K562 (cell line): ENCODE data around the gene RSRP1. TPM values are rescaled to one million over a fixed set of nuclear protein-coding genes. Genes with fewer than 3 reads are reported as not detected.

Experiments
- ADNP ChIP-seq: fragments of 200-800 bp; sonication (Bioruptor generic); IDR thresholded peaks from 2 replicates; pipeline ENCODE4 v1.6.1; 2016; ENCODE audit warnings: missing genetic modification characterization, missing compliant biosample characterization
- BCLAF1 ChIP-seq, 2 experiments: fragments of 450-650 bp in 1 of 2; IDR thresholded peaks; 2 replicates each; pipeline ENCODE4 v1.6.1; 2011 to 2017; ENCODE audit warnings: low read depth in 2 of 2, antibody characterized with exemption in 1 of 2, borderline replicate concordance in 1 of 2, low read length in 1 of 2, mild to moderate bottlenecking in 1 of 2, mixed read lengths in 1 of 2; ENCODE audit not compliant: control insufficient read depth in 1 of 2
- BDP1 ChIP-seq: IDR thresholded peaks from 3 replicates; pipeline ENCODE4 v1.6.1; 2011; ENCODE audit not compliant: insufficient read length, insufficient read depth
- EWSR1 ChIP-seq: fragments of 450-650 bp; IDR thresholded peaks from 2 replicates; pipeline ENCODE4 v1.6.1; 2018; ENCODE audit warnings: borderline replicate concordance, mild to moderate bottlenecking, low read depth, moderate library complexity; ENCODE audit not compliant: partially characterized antibody
- EZH2 ChIP-seq: IDR thresholded peaks from 2 replicates; pipeline ENCODE4 v1.6.1; 2012; ENCODE audit warnings: low read depth, mild to moderate bottlenecking, inconsistent platforms, low read length, borderline replicate concordance
- FOXM1 ChIP-seq, 2 experiments: fragments of 450-650 bp in 1 of 2; sonication (generic) in 1 of 2; formaldehyde crosslinking in 1 of 2; IDR thresholded peaks; 2 replicates each; pipeline versions ENCODE4 v1.6.1 to v1.9.0; 2017 to 2022; ENCODE audit warnings: low read depth in 2 of 2, mild to moderate bottlenecking in 2 of 2, missing genetic modification reagents in 1 of 2, moderate library complexity in 1 of 2
- HEY1 ChIP-seq: fragments of 250-450 bp; sonication (Bioruptor Pico); IDR thresholded peaks from 2 replicates; pipeline ENCODE4 v1.5.0; 2020; ENCODE audit warnings: mild to moderate bottlenecking, moderate library complexity, borderline replicate concordance
- L3MBTL2 ChIP-seq: fragments of 450-650 bp; IDR thresholded peaks from 2 replicates; pipeline ENCODE4 v1.6.1; 2016; ENCODE audit warnings: mild to moderate bottlenecking, moderate library complexity
- MECOM ChIP-seq: fragments of 250-450 bp; sonication (Bioruptor Pico); IDR thresholded peaks from 2 replicates; pipeline ENCODE4 v1.8.0; 2022; ENCODE audit warnings: inconsistent platforms
- NFRKB ChIP-seq: fragments of 450-650 bp; IDR thresholded peaks from 2 replicates; pipeline ENCODE4 v1.6.1; 2016; ENCODE audit warnings: low read depth
- SRF ChIP-seq, 2 experiments: fragments of 250-450, 450-650 bp in 1 of 2; sonication (Bioruptor Pico) in 1 of 2; sonication (generic) in 1 of 2; formaldehyde crosslinking; IDR thresholded peaks; 2 replicates each; pipeline versions ENCODE4 v1.5.0 to v1.5.1; 2020 to 2022; ENCODE audit warnings: mild to moderate bottlenecking in 1 of 2, missing genetic modification reagents in 1 of 2
- USF2 ChIP-seq: sonication (generic); formaldehyde crosslinking; IDR thresholded peaks from 2 replicates; pipeline ENCODE4 v1.5.0; 2020; ENCODE audit warnings: missing genetic modification reagents
- ZFPM2 ChIP-seq: fragments of 250-450 bp; sonication (Bioruptor Pico); IDR thresholded peaks from 2 replicates; pipeline ENCODE4 v1.5.1; 2022; ENCODE audit warnings: mild to moderate bottlenecking
- ZNF639 ChIP-seq, 2 experiments: fragments of 200-800 bp in 1 of 2; sonication (Bioruptor generic) in 1 of 2; sonication (generic) in 1 of 2; formaldehyde crosslinking in 1 of 2; IDR thresholded peaks in 1 of 2; conservative IDR thresholded peaks in 1 of 2; 2 replicates each; pipeline versions ENCODE4 v1.5.0 to v1.6.1; 2016 to 2020; ENCODE audit warnings: missing compliant biosample characterization in 1 of 2, missing genetic modification characterization in 1 of 2, missing genetic modification reagents in 1 of 2
- ZNF668 ChIP-seq: fragments of 250-450 bp; sonication (Bioruptor Pico); IDR thresholded peaks from 2 replicates; pipeline ENCODE4 v1.8.0; 2022; ENCODE audit warnings: mild to moderate bottlenecking, inconsistent platforms
- polyA plus RNA-seq, 8 experiments: library from polyadenylated mRNA; depleted of rRNA in 4 of 8; stranded (reverse) in 5 of 8; unstranded in 3 of 8; fragments of >200 nt; fragmentation: Nextera tagmentation in 2 of 8; fragmentation: Illumina TruSeq in 1 of 8; extraction: Ambion mirVana in 2 of 8; extraction: Trizol in 1 of 8; gene quantifications; 2 replicates each; pipeline versions ENCODE4 v1.2.1 to v1.2.3, GENCODE V29; 2011 to 2014; ENCODE audit warnings: inconsistent platforms in 1 of 8, missing spikeins in 1 of 8
- total RNA-seq, 7 experiments: library from RNA; depleted of rRNA in 6 of 7; stranded (reverse); fragments of >200 nt in 6 of 7; fragmentation: Illumina TruSeq in 2 of 7; extraction: Trizol in 2 of 7; gene quantifications; 2 replicates each; pipeline versions ENCODE4 v1.2.1 to v1.2.3, GENCODE V29; 2011 to 2021; ENCODE audit warnings: low replicate concordance in 1 of 7
- TF ChIP-seq, protein P1 (sequence below), 2 experiments: fragments of 150-350 bp in 1 of 2; IDR thresholded peaks; 2 replicates each; pipeline ENCODE4 v1.6.1; 2012 to 2016; ENCODE audit warnings: low read depth in 2 of 2, low read length in 2 of 2, mild to moderate bottlenecking in 1 of 2, moderate library complexity in 1 of 2

RSRP1 gene
- total and polyA plus RNA-seq, 9 of the 15 experiments (the other 6 are each of a cell fraction or from before 2014, with no cell fraction given) = 27.2 to 283 (median 146) TPM

DNA sequence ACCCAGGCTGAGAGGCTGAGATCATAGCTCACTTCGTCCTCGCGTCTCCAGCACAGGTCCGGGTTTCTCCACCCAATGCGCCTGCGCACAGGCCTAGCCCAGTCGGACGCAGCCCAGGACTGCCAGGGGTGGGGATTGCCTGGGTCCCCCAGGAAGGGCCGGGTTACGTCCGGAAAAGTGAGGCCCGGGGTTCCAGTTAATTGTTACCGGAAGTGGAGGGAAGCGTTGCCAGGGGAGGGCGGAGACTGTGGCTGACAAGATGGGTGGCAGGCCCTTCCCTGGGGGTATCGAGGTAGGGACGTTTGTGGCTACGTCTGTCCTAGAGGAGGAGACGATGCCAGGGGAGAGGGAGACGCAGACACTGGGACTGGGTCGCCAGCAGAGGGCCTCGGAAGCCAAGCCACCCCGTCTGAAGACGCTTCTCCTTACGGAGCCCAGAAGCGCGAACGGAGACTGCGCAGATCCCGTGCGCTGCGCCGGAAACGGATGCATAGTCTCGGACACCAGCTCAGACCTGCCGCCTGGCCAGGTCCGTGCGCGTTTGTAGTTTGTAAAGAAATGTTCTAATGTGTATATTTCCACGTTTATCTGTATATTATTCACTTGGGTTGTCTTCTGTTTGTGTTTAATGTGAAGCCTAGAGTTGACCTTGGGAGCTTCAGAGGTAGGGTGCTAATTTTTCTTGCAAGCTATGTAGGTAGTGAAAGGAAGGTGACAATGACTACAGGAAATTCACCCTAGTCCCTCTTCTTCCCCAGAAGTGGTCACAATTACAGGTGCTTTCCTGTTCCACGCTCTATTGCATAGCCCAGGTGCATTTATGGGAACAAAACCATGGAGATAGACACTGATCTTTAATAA is 7.3 kb downstream of the RSRP1 start (continued):
- TF ChIP-seq, protein P1, sequence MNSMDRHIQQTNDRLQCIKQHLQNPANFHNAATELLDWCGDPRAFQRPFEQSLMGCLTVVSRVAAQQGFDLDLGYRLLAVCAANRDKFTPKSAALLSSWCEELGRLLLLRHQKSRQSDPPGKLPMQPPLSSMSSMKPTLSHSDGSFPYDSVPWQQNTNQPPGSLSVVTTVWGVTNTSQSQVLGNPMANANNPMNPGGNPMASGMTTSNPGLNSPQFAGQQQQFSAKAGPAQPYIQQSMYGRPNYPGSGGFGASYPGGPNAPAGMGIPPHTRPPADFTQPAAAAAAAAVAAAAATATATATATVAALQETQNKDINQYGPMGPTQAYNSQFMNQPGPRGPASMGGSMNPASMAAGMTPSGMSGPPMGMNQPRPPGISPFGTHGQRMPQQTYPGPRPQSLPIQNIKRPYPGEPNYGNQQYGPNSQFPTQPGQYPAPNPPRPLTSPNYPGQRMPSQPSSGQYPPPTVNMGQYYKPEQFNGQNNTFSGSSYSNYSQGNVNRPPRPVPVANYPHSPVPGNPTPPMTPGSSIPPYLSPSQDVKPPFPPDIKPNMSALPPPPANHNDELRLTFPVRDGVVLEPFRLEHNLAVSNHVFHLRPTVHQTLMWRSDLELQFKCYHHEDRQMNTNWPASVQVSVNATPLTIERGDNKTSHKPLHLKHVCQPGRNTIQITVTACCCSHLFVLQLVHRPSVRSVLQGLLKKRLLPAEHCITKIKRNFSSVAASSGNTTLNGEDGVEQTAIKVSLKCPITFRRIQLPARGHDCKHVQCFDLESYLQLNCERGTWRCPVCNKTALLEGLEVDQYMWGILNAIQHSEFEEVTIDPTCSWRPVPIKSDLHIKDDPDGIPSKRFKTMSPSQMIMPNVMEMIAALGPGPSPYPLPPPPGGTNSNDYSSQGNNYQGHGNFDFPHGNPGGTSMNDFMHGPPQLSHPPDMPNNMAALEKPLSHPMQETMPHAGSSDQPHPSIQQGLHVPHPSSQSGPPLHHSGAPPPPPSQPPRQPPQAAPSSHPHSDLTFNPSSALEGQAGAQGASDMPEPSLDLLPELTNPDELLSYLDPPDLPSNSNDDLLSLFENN (IDR thresholded peaks at IDR 0.05; ENCODE audit: low read depth in 2 of 2, low read length in 2 of 2) = 0 out of 4 replicates have a peak, but pooled peaks of 1 of the 2 experiments have one; percentile 30
- TF ChIP-seq ZNF668 (CRISPR knock-in tag) (no peak), FOXM1 (IDR thresholded peaks at IDR 0.05; ENCODE audit: low read depth) (no peak), FOXM1 (CRISPR knock-in tag; IDR thresholded peaks at IDR 0.05; ENCODE audit: low read depth) (peak; percentile 59; the same call in 1 of the 2 replicates), EWSR1 (no peak), BDP1 (no peak), USF2 (CRISPR knock-in tag) (no peak), EZH2 (no peak), NFRKB (no peak; the same call in 1 of the 2 replicates), HEY1 (CRISPR knock-in tag) (no peak), ADNP (tag) (no peak), L3MBTL2 (peak; percentile 64), ZNF639 (CRISPR knock-in tag; conservative IDR thresholded peaks at IDR 0.05 in 1 of 2, IDR thresholded peaks at IDR 0.05 in 1 of 2) (peak in 1 of 2 experiments; percentile 49; a peak in 1 of 4 replicates), BCLAF1 (IDR thresholded peaks at IDR 0.05; ENCODE audit: borderline replicate concordance in 1 of 2, control insufficient read depth in 1 of 2, low read depth in 2 of 2, low read length in 1 of 2) (no peak), SRF (CRISPR knock-in tag; IDR thresholded peaks at IDR 0.05) (no peak; a peak in 2 of 4 replicates), ZFPM2 (CRISPR knock-in tag) (no peak), MECOM (CRISPR knock-in tag) (peak; percentile 54; the same call in 1 of the 2 replicates)
